HG03460 (cell line): ENCODE results near the gene FHIT.

Experiments
- ATAC-seq: cut with Tn5 transposase; IDR thresholded peaks from one replicate; pipeline ENCODE4 v1.9.1; 2021; ENCODE audit not compliant: unreplicated experiment

Gene FHIT

GRCh38 chr3:59930170-59930569, 1321.1 kb downstream of the FHIT start:
- ATAC-seq: no peak

GRCh38 chr3:59927056-59927455, 1324.2 kb downstream of the FHIT start:
- no peak for ATAC-seq

GRCh38 chr3:59925946-59926345, 1325.3 kb downstream of the FHIT start:
- ATAC-seq: no peak

GRCh38 chr3:59922192-59922591, 1329.1 kb downstream of the FHIT start:
- no peak for ATAC-seq

- no peak for ATAC-seq
Measured at GRCh38 chr3:59920822-59921221, 1330.4 kb downstream of the FHIT start.

- ATAC-seq: no peak
Measured at GRCh38 chr3:59919586-59919985, 1331.7 kb downstream of the FHIT start.

GRCh38 chr3:59914251-59914650, 1337.0 kb downstream of the FHIT start:
- ATAC-seq: no peak

- no peak for ATAC-seq
Measured at GRCh38 chr3:59913645-59914044, 1337.6 kb downstream of the FHIT start.

GRCh38 chr3:59908701-59909100, 1342.6 kb downstream of the FHIT start:
- no peak for ATAC-seq

GRCh38 chr3:59908280-59908679, 1343.0 kb downstream of the FHIT start:
- ATAC-seq: no peak

- ATAC-seq: no peak
Measured at GRCh38 chr3:59904296-59904695, 1347.0 kb downstream of the FHIT start.

GRCh38 chr3:59899061-59899460, 1352.2 kb downstream of the FHIT start:
- ATAC-seq: no peak

GRCh38 chr3:59895972-59896371, 1355.3 kb downstream of the FHIT start:
- ATAC-seq: no peak

GRCh38 chr3:59894425-59895121, 1356.7 kb downstream of the FHIT start:
- ATAC-seq: no peak

GRCh38 chr3:59890639-59891038, 1360.6 kb downstream of the FHIT start:
- ATAC-seq: no peak

- ATAC-seq: no peak
Measured at GRCh38 chr3:59886790-59887189, 1364.5 kb downstream of the FHIT start.

- no peak for ATAC-seq
Measured at GRCh38 chr3:59885899-59886400, 1365.3 kb downstream of the FHIT start.

- no peak for ATAC-seq
Measured at GRCh38 chr3:59885101-59885500, 1366.2 kb downstream of the FHIT start.

GRCh38 chr3:59884409-59884808, 1366.8 kb downstream of the FHIT start:
- no peak for ATAC-seq

GRCh38 chr3:59882746-59883145, 1368.5 kb downstream of the FHIT start:
- no peak for ATAC-seq

GRCh38 chr3:59880717-59881116, 1370.5 kb downstream of the FHIT start:
- no peak for ATAC-seq

GRCh38 chr3:59879031-59879581, 1372.1 kb downstream of the FHIT start:
- no peak for ATAC-seq

GRCh38 chr3:59878038-59878427, 1373.2 kb downstream of the FHIT start:
- no peak for ATAC-seq
